ENCODE measurements around the gene SLC32A1. TPM values are rescaled to one million over a fixed set of nuclear protein-coding genes. Genes with fewer than 3 reads are reported as not detected.

SLC32A1 gene
- total and polyA plus RNA-seq, 2 of the 13 experiments (the other 11 are each of a cell fraction or from before 2014, with no cell fraction given) = not detected

DNA sequence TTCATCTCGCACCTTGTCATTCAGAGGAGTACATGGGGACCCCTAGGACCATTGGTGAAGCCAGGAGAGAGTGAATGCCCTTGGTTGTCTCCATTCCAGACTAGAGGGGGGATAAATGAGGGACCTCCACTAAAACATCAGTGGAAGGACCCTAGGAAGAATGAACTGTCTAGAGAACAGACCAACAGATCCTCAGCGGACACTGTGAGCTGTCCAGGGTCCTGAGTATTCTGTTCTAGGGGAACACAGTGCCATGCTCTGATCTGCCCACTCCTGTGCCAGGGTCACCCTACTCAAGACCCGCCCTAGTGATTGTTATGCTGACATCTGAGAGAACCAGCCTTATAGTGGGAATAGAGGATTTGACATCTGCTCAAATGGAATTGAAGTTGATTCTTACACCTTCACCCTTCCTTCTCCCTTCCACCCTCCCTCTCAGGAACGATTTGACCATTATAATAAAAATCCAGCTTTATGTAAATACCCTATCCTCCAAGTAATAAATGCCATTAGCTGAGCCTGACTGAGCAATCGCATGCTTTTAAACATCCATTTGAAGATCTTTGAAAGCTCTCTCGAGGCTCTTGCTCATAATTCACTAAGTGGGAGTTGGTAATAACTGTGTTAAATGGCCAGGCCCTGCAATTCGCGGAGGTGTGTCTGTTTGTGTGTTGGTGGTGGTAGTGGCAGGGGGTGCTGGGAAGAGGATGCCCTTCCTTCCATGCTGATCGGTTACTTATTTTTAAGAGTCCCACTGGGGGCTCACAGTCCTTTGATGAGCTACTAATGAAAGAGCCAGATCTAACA lies 43.6 kb upstream of the SLC32A1 start (continued):
- TF ChIP-seq GATAD1 (CRISPR knock-in tag; IDR thresholded peaks at IDR 0.05) (peak; percentile 62; the same call in 1 of the 2 replicates), MED1 (CRISPR knock-in tag; IDR thresholded peaks at IDR 0.05) (0 out of 2 replicates have a peak, but pooled peaks have one; percentile 16), TEAD3 (CRISPR knock-in tag; optimal IDR thresholded peaks at IDR 0.05; ENCODE audit: borderline replicate concordance) (peak; percentile 50), TARDBP (CRISPR knock-in tag; IDR thresholded peaks at IDR 0.05) (no peak), ZBTB38 (CRISPR knock-in tag; IDR thresholded peaks at IDR 0.05) (0 out of 2 replicates have a peak, but pooled peaks have one; percentile 39), MYNN (CRISPR knock-in tag; IDR thresholded peaks at IDR 0.05; ENCODE audit: low read depth) (0 out of 2 replicates have a peak, but pooled peaks have one; percentile 58), RARA (CRISPR knock-in tag; IDR thresholded peaks at IDR 0.05) (peak; percentile 60), ZNF83 (CRISPR knock-in tag; IDR thresholded peaks at IDR 0.05; ENCODE audit: borderline replicate concordance) (peak; percentile 83; the same call in 1 of the 2 replicates), ZNF431 (CRISPR knock-in tag; IDR thresholded peaks at IDR 0.05; ENCODE audit: borderline replicate concordance, low read depth) (peak; percentile 86; the same call in 1 of the 2 replicates), MBNL3 (CRISPR knock-in tag; conservative IDR thresholded peaks at IDR 0.05) (no peak), TRIM24 (CRISPR knock-in tag; IDR thresholded peaks at IDR 0.05) (no peak), ZNF230 (CRISPR knock-in tag; IDR thresholded peaks at IDR 0.05) (no peak), NFIC (IDR thresholded peaks at IDR 0.05; ENCODE audit: low read length) (no peak)
- TF ChIP-seq, protein P1, sequence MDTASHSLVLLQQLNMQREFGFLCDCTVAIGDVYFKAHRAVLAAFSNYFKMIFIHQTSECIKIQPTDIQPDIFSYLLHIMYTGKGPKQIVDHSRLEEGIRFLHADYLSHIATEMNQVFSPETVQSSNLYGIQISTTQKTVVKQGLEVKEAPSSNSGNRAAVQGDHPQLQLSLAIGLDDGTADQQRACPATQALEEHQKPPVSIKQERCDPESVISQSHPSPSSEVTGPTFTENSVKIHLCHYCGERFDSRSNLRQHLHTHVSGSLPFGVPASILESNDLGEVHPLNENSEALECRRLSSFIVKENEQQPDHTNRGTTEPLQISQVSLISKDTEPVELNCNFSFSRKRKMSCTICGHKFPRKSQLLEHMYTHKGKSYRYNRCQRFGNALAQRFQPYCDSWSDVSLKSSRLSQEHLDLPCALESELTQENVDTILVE (CRISPR knock-in tag; IDR thresholded peaks at IDR 0.05) = peak; percentile 91; the same call in 1 of the 2 replicates
- TF ChIP-seq, protein P2, sequence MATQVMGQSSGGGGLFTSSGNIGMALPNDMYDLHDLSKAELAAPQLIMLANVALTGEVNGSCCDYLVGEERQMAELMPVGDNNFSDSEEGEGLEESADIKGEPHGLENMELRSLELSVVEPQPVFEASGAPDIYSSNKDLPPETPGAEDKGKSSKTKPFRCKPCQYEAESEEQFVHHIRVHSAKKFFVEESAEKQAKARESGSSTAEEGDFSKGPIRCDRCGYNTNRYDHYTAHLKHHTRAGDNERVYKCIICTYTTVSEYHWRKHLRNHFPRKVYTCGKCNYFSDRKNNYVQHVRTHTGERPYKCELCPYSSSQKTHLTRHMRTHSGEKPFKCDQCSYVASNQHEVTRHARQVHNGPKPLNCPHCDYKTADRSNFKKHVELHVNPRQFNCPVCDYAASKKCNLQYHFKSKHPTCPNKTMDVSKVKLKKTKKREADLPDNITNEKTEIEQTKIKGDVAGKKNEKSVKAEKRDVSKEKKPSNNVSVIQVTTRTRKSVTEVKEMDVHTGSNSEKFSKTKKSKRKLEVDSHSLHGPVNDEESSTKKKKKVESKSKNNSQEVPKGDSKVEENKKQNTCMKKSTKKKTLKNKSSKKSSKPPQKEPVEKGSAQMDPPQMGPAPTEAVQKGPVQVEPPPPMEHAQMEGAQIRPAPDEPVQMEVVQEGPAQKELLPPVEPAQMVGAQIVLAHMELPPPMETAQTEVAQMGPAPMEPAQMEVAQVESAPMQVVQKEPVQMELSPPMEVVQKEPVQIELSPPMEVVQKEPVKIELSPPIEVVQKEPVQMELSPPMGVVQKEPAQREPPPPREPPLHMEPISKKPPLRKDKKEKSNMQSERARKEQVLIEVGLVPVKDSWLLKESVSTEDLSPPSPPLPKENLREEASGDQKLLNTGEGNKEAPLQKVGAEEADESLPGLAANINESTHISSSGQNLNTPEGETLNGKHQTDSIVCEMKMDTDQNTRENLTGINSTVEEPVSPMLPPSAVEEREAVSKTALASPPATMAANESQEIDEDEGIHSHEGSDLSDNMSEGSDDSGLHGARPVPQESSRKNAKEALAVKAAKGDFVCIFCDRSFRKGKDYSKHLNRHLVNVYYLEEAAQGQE (IDR thresholded peaks at IDR 0.05; ENCODE audit: borderline replicate concordance in 1 of 2, low read depth in 1 of 2, low read length in 2 of 2) = peak in 1 of 2 experiments; percentile 99
- TF ChIP-seq, protein P3, sequence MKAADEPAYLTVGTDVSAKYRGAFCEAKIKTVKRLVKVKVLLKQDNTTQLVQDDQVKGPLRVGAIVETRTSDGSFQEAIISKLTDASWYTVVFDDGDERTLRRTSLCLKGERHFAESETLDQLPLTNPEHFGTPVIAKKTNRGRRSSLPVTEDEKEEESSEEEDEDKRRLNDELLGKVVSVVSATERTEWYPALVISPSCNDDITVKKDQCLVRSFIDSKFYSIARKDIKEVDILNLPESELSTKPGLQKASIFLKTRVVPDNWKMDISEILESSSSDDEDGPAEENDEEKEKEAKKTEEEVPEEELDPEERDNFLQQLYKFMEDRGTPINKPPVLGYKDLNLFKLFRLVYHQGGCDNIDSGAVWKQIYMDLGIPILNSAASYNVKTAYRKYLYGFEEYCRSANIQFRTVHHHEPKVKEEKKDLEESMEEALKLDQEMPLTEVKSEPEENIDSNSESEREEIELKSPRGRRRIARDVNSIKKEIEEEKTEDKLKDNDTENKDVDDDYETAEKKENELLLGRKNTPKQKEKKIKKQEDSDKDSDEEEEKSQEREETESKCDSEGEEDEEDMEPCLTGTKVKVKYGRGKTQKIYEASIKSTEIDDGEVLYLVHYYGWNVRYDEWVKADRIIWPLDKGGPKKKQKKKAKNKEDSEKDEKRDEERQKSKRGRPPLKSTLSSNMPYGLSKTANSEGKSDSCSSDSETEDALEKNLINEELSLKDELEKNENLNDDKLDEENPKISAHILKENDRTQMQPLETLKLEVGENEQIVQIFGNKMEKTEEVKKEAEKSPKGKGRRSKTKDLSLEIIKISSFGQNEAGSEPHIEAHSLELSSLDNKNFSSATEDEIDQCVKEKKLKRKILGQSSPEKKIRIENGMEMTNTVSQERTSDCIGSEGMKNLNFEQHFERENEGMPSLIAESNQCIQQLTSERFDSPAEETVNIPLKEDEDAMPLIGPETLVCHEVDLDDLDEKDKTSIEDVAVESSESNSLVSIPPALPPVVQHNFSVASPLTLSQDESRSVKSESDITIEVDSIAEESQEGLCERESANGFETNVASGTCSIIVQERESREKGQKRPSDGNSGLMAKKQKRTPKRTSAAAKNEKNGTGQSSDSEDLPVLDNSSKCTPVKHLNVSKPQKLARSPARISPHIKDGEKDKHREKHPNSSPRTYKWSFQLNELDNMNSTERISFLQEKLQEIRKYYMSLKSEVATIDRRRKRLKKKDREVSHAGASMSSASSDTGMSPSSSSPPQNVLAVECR (CRISPR knock-in tag; IDR thresholded peaks at IDR 0.05; ENCODE audit: borderline replicate concordance) = no peak
- TF ChIP-seq, protein P4, sequence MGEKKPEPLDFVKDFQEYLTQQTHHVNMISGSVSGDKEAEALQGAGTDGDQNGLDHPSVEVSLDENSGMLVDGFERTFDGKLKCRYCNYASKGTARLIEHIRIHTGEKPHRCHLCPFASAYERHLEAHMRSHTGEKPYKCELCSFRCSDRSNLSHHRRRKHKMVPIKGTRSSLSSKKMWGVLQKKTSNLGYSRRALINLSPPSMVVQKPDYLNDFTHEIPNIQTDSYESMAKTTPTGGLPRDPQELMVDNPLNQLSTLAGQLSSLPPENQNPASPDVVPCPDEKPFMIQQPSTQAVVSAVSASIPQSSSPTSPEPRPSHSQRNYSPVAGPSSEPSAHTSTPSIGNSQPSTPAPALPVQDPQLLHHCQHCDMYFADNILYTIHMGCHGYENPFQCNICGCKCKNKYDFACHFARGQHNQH (CRISPR knock-in tag; IDR thresholded peaks at IDR 0.05) = peak; percentile 47; the same call in 1 of the 2 replicates
